ENCODE measurements around the gene BUD23.

GRCh38 chr7:73648593-73649332 lies 34.6 kb upstream of the BUD23 start:
- TF ChIP-seq POLR2A (IDR thresholded peaks at IDR 0.05), result no peak
- TF ChIP-seq, protein P1, sequence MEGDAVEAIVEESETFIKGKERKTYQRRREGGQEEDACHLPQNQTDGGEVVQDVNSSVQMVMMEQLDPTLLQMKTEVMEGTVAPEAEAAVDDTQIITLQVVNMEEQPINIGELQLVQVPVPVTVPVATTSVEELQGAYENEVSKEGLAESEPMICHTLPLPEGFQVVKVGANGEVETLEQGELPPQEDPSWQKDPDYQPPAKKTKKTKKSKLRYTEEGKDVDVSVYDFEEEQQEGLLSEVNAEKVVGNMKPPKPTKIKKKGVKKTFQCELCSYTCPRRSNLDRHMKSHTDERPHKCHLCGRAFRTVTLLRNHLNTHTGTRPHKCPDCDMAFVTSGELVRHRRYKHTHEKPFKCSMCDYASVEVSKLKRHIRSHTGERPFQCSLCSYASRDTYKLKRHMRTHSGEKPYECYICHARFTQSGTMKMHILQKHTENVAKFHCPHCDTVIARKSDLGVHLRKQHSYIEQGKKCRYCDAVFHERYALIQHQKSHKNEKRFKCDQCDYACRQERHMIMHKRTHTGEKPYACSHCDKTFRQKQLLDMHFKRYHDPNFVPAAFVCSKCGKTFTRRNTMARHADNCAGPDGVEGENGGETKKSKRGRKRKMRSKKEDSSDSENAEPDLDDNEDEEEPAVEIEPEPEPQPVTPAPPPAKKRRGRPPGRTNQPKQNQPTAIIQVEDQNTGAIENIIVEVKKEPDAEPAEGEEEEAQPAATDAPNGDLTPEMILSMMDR (IDR thresholded peaks at IDR 0.05), result no peak
